ENCODE data around the gene PRICKLE1. TPM values are rescaled to one million over a fixed set of nuclear protein-coding genes. Genes with fewer than 3 reads are reported as not detected.

The PRICKLE1 gene
- total RNA-seq, 1 donor from 2014 or later = 20.9 TPM

DNA sequence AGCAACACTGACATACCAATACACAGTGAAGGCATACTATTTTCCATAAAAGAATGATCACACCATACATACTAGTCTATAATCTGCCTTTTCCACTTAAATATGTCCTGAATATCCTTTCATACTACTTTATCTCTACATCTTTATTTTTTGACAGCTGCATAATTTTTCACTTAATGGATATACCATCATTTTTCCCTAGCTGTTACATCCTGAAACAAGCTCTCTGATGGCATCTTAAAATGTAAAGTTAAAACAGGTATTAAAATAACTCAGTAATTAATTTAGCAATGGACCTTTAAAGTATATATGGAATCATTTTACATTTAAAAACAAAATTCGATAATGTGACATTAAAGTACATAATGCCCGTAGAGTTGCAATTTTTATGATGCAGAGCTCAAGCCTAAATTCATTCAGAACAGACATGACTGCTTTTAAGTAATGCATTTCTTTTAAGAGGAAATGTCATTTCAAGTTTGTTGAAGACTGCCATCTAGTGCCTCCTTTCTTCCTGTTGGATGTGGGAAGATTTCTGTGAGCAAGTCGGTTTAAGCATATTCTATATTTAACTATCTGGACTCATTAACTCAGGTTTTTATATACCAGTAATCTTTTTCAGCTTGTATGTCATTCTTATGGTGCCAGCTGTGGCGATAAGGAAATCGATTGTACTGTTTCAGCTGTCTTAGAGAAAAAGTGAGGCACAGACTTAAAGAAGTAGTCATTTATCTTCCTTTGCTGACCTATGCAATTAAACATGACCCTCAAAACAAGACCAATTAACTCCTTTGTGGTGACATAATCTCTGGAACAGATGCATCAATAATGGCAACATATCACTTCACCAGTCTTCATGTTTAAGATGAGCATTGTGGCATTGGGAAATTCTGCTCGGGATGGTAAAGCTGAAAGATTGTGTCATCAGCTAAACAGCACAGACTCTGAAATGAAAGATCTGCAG, 20.3 kb downstream of the PRICKLE1 start:
- H3K4me1 ChIP-seq = peaks cover 39% of the 10 kb centered on the region
- DNase-seq = no peak
- no peaks in the 10 kb centered on the region for H3K27me3 ChIP-seq (ENCODE audit: low read depth)
- TF ChIP-seq, protein P1, sequence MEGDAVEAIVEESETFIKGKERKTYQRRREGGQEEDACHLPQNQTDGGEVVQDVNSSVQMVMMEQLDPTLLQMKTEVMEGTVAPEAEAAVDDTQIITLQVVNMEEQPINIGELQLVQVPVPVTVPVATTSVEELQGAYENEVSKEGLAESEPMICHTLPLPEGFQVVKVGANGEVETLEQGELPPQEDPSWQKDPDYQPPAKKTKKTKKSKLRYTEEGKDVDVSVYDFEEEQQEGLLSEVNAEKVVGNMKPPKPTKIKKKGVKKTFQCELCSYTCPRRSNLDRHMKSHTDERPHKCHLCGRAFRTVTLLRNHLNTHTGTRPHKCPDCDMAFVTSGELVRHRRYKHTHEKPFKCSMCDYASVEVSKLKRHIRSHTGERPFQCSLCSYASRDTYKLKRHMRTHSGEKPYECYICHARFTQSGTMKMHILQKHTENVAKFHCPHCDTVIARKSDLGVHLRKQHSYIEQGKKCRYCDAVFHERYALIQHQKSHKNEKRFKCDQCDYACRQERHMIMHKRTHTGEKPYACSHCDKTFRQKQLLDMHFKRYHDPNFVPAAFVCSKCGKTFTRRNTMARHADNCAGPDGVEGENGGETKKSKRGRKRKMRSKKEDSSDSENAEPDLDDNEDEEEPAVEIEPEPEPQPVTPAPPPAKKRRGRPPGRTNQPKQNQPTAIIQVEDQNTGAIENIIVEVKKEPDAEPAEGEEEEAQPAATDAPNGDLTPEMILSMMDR (IDR thresholded peaks at IDR 0.05; ENCODE audit: borderline replicate concordance) = peak; percentile 77
- no peaks in the 10 kb centered on the region for H3K9me3 ChIP-seq (replicated peaks)
- H3K27ac ChIP-seq (replicated peaks) = no peak overlapping the region
- no peaks in the 10 kb centered on the region for H3K36me3 ChIP-seq
- no peak overlapping the region for H3K4me3 ChIP-seq
- intact Hi-C loops (cut with micrococcal nuclease) = loop anchor here (2.0 kb wide), 1 partner anchor 86 kb away; no protein-coding TSS in a partner anchor

DNA sequence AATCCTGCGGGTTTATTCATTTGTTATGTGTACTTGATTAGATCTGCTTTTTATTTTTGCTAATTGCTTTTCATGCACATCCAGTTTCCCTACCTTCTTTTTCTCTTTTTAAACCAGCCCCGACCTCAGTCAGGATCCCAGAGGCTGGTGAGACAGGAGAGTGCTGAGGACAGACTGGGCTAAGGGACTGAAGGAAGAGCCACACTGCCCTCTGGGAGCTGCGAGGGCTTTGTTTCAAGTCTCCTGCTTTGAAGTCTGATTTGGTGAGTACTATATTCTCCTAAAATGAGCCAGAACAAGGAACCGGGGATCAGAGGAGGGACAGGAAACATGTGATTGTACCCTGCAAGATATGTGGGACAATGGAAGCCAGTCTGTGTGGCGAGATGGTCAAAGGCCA, 23.9 kb downstream of the PRICKLE1 start:
- Histone ChIP-seq H3K36me3 (no peaks in the 10 kb centered on the region), H3K9me3 (replicated peaks) (no peaks in the 10 kb centered on the region), H3K27me3 (ENCODE audit: low read depth) (no peaks in the 10 kb centered on the region), H3K4me1 (peaks cover 52% of the 10 kb centered on the region), H3K27ac (replicated peaks) (peak overlapping the region; percentile 39), H3K4me3 (no peak overlapping the region)
- no peak for DNase-seq
- TF ChIP-seq, protein P1 (IDR thresholded peaks at IDR 0.05; ENCODE audit: borderline replicate concordance) = peak; percentile 45
- intact Hi-C loops (cut with micrococcal nuclease) = no loop called here

DNA sequence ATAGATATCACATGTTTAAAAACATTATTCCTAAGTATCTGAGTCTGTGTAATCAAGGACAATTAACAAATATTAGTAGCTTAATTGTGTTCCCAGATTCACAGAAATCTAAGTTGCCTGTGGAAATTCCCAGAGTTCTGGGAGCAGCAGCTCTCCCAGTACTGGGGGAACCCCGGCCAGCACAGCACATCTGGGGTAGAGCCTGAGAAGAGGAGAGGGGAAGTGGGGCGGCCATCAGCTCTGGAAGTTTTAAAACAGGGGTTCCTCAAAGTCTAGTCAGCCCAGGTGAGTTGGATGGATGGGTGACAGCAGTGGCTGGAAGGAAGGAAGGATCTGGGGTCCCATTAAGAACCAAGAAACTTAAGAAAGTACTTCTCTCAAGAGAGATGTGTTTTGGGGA, 24.6 kb downstream of the PRICKLE1 start:
- DNase-seq = no peak
- no peaks in the 10 kb centered on the region for H3K36me3 ChIP-seq
- H3K27ac ChIP-seq (replicated peaks) = peak overlapping the region; percentile 39
- H3K4me1 ChIP-seq = peaks cover 55% of the 10 kb centered on the region
- intact Hi-C loops (cut with micrococcal nuclease) = no loop called here
- no peaks in the 10 kb centered on the region for H3K27me3 ChIP-seq (ENCODE audit: low read depth)
- TF ChIP-seq, protein P1 (IDR thresholded peaks at IDR 0.05; ENCODE audit: borderline replicate concordance) = no peak
- no peak overlapping the region for H3K4me3 ChIP-seq
- H3K9me3 ChIP-seq (replicated peaks) = no peaks in the 10 kb centered on the region

- Histone ChIP-seq H3K4me3 (no peak overlapping the region), H3K36me3 (no peaks in the 10 kb centered on the region), H3K9me3 (replicated peaks) (no peaks in the 10 kb centered on the region), H3K27me3 (ENCODE audit: low read depth) (no peaks in the 10 kb centered on the region), H3K27ac (replicated peaks) (no peak overlapping the region), H3K4me1 (peaks cover 51% of the 10 kb centered on the region)
- DNase-seq = no peak
- intact Hi-C loops (cut with micrococcal nuclease) = no loop called here
- TF ChIP-seq, protein P1 (IDR thresholded peaks at IDR 0.05; ENCODE audit: borderline replicate concordance) = no peak
Observed at GRCh38 chr12:42564556-42564955, 25.0 kb downstream of the PRICKLE1 start.

DNA sequence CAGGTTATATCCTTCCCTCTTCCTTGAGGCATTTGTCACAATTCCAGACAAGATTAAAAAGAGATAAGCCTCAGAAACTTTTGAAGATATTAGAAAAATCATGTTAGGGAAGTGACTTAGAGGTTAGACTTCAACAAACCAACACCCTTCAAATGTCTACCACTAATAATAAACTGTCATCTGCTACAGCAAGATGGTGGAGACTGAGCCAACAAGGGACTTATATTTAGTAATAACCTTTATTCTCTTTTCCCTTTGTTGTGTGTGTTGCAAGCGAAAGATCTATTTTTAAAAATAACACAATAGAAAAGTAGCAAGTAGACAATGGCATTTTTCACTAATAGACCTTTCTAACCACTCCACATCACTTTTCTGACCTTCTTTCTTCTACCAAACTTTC, 28.6 kb downstream of the PRICKLE1 start:
- peaks cover 61% of the 10 kb centered on the region for H3K4me1 ChIP-seq
- no peaks in the 10 kb centered on the region for H3K9me3 ChIP-seq (replicated peaks)
- TF ChIP-seq, protein P1 (IDR thresholded peaks at IDR 0.05; ENCODE audit: borderline replicate concordance) = no peak
- no peaks in the 10 kb centered on the region for H3K36me3 ChIP-seq
- no peak for DNase-seq
- peak overlapping the region; percentile 7 for H3K4me3 ChIP-seq
- H3K27ac ChIP-seq (replicated peaks) = peak overlapping the region; percentile 48
- H3K27me3 ChIP-seq (ENCODE audit: low read depth) = no peaks in the 10 kb centered on the region
- intact Hi-C loops (cut with micrococcal nuclease) = no loop called here

Data from left ventricle myocardium inferior (tissue), 1 donor.